ENCODE results near the gene TMEM72. TPM values are rescaled to one million over a fixed set of nuclear protein-coding genes. Genes with fewer than 3 reads are reported as not detected.
A peak's percentile ranks its signal among the peaks of the same experiment; 100 is the strongest.

Gene TMEM72
- total RNA-seq, 2 donors from 2014 or later = not detected

DNA sequence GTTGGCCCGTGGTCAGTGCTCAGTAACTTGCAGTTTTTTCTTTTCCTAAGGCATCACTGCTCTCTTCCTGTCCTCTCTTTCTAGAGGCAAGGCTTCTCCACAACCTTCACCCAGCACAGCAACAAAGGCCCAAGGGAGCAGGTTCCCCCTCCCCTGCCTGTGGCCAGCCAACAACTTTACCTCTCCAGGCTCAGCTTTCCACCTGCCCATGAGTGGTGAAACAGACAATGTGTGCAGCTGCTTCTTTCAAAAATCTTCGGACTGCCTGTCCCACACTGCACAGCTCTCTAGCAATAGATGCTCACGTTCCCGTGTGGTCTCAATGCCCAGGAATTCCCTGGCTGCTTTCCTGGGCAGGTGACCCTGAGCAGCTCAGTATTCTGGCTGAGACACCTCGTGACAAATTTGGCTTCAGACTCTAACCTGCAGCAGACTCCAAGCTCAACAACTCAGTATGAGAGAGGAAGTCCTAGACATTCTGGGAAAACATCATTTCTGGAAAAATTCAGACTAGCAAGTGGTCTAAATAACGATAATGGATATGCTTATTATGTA lies 28.9 kb upstream of the TMEM72 start:
- H3K36me3 ChIP-seq = no peaks in the 10 kb centered on the region
- no peaks in the 10 kb centered on the region for H3K27me3 ChIP-seq (replicated peaks; ENCODE audit: insufficient read depth)
- TF ChIP-seq, protein P1, sequence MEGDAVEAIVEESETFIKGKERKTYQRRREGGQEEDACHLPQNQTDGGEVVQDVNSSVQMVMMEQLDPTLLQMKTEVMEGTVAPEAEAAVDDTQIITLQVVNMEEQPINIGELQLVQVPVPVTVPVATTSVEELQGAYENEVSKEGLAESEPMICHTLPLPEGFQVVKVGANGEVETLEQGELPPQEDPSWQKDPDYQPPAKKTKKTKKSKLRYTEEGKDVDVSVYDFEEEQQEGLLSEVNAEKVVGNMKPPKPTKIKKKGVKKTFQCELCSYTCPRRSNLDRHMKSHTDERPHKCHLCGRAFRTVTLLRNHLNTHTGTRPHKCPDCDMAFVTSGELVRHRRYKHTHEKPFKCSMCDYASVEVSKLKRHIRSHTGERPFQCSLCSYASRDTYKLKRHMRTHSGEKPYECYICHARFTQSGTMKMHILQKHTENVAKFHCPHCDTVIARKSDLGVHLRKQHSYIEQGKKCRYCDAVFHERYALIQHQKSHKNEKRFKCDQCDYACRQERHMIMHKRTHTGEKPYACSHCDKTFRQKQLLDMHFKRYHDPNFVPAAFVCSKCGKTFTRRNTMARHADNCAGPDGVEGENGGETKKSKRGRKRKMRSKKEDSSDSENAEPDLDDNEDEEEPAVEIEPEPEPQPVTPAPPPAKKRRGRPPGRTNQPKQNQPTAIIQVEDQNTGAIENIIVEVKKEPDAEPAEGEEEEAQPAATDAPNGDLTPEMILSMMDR (IDR thresholded peaks at IDR 0.05) = no peak
- H3K27ac ChIP-seq = no peak overlapping the region
- H3K4me3 ChIP-seq = no peak overlapping the region
- ATAC-seq (ENCODE audit: insufficient number of reproducible peaks, low FRiP score, low read depth) (no peak), DNase-seq (ENCODE audit: low spot score) (no peak)
- no peaks in the 10 kb centered on the region for H3K9me3 ChIP-seq
- H3K4me1 ChIP-seq (ENCODE audit: control insufficient read depth in 1 of 2, low read depth in 2 of 2) = peaks cover 8 to 33% of the 10 kb centered on the region in 2 donors

DNA sequence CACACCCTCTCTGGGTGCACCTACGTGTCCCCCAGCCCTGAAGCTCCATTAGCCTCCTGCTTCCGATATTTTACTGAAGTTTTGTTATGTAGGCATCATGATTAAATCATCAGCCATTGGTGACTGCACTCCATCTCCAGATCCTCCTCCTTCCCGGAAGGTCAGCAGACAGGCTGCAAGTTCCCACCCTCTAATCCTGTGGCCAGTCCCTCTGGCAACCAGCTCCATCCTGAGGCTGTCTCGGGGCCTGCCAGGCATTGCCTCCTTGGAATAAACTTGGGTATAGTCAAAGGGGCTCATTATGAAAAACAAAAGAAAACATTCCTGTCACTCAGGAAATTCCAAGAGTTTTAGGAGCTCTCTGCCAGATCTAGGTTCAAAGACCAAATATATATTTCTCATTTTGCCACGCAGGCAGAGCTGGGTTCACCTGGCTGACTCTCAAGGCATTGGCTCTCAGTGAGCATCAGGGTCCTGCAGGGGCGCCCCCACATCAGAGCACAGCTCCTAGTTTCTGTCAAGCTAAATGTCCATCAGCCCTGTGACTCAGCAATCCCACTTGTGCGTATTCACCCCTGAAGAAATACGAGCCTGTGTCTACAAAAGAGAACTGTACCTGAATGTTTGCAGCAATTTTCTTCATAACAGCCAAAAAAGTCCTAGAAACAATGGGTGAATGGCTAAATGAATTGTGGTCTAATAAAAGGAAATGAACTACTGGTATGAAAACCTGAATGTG lies 27.4 kb upstream of the TMEM72 start:
- Histone ChIP-seq H3K4me1 (ENCODE audit: control insufficient read depth in 1 of 2, low read depth in 2 of 2) (peaks cover 8 to 29% of the 10 kb centered on the region in 2 donors), H3K36me3 (no peaks in the 10 kb centered on the region), H3K27me3 (replicated peaks; ENCODE audit: insufficient read depth) (no peaks in the 10 kb centered on the region), H3K27ac (peak overlapping the region in 1 of 2 donors; percentile 50), H3K9me3 (no peaks in the 10 kb centered on the region), H3K4me3 (no peak overlapping the region)
- TF ChIP-seq, protein P1 (IDR thresholded peaks at IDR 0.05) = no peak
- ATAC-seq (ENCODE audit: insufficient number of reproducible peaks, low FRiP score, low read depth) = no peak
- no peak for DNase-seq (ENCODE audit: low spot score)

DNA sequence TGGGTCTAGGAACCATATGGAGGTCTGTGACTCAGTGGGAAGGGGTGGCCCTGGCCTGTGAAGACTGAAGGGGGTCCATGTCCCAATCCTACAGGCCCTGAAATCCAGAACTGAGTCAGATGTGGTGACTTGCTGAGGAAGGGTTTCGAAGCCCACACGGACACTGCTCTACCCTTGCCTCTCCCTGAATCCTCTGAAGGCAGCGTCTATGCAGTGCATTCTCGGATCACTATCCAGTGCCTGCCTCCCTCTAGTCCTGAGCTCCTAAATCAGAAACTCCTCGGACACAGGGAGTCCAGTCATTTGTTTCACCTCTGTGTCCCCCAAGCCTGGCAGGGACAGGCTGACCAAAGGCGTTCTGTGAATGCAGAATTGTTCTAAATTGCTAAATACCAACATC lies 25.4 kb upstream of the TMEM72 start:
- H3K27ac ChIP-seq = no peak overlapping the region
- H3K36me3 ChIP-seq = no peaks in the 10 kb centered on the region
- ATAC-seq (ENCODE audit: insufficient number of reproducible peaks, low FRiP score, low read depth) (no peak), DNase-seq (ENCODE audit: low spot score) (no peak)
- no peaks in the 10 kb centered on the region for H3K9me3 ChIP-seq
- H3K4me1 ChIP-seq (ENCODE audit: control insufficient read depth in 1 of 2, low read depth in 2 of 2) = peaks cover 8 to 22% of the 10 kb centered on the region in 2 donors
- no peaks in the 10 kb centered on the region for H3K27me3 ChIP-seq (replicated peaks; ENCODE audit: insufficient read depth)
- TF ChIP-seq, protein P1 (IDR thresholded peaks at IDR 0.05) = no peak
- no peak overlapping the region for H3K4me3 ChIP-seq

DNA sequence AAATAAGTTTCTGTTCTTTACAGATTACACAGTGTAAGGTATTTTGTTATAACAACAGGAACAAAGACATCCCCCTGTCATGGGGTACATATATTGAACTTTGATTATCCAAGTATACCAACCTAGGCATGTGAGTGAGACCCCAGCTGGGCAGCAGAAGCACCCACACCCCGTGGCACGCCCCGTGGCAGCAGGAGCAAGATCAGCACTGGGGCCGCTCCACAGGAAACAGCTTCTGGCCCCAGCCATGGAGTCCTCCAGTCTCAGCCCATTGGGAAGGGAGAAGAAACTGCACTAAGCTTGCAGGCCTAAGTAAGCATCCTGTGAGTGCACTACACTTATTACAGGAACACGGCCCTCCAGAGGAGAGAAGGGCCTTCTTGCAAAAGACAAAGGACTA lies 24.2 kb upstream of the TMEM72 start:
- H3K4me3 ChIP-seq = no peak overlapping the region
- no peaks in the 10 kb centered on the region for H3K27me3 ChIP-seq (replicated peaks; ENCODE audit: insufficient read depth)
- H3K27ac ChIP-seq = no peak overlapping the region
- DNase-seq (ENCODE audit: low spot score) (no peak), ATAC-seq (ENCODE audit: insufficient number of reproducible peaks, low FRiP score, low read depth) (no peak)
- no peaks in the 10 kb centered on the region for H3K36me3 ChIP-seq
- no peaks in the 10 kb centered on the region for H3K9me3 ChIP-seq
- TF ChIP-seq, protein P1 (IDR thresholded peaks at IDR 0.05) = no peak
- peaks cover 8 to 19% of the 10 kb centered on the region in 2 donors for H3K4me1 ChIP-seq (ENCODE audit: control insufficient read depth in 1 of 2, low read depth in 2 of 2)

DNA sequence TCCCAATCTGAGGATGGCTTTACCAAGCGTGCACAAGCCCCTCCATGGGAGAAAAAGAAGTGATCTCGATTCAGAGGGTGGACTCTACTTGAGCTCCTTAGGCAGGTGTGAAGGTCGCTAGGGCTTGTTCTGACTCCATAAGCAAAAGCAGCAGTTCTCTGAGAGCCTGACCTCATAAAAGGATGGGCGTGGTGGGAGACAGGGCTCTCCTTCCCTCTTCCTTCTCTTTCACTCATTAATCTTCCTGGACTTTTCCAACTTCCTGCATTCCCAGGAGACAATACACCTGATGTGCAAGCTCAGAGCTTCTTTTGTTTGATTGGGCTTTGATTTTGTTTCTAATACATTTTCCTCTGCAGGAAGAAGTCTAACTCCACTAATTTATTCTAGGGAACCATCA lies 22.3 kb upstream of the TMEM72 start:
- Histone ChIP-seq H3K4me3 (no peak overlapping the region), H3K9me3 (no peaks in the 10 kb centered on the region), H3K36me3 (no peaks in the 10 kb centered on the region), H3K27me3 (replicated peaks; ENCODE audit: insufficient read depth) (no peaks in the 10 kb centered on the region), H3K4me1 (ENCODE audit: control insufficient read depth in 1 of 2, low read depth in 2 of 2) (peaks cover 1 to 3% of the 10 kb centered on the region in 2 donors), H3K27ac (no peak overlapping the region)
- TF ChIP-seq, protein P1 (IDR thresholded peaks at IDR 0.05) = no peak
- ATAC-seq (ENCODE audit: insufficient number of reproducible peaks, low FRiP score, low read depth) = no peak
- DNase-seq (ENCODE audit: low spot score) = no peak
